Lower leg skin (tissue), 4 donors: ENCODE results near the gene TCOF1. TPM values are rescaled to one million over a fixed set of nuclear protein-coding genes. Genes with fewer than 3 reads are reported as not detected.
"Not testable (repeated sequence)": the region's sequence is repeated elsewhere in the genome, so short reads cannot be mapped to it uniquely, and the experiment has no call there.

Source experiments
- DNase-seq, 2 donors: peaks; one replicate each; pipeline ENCODE4 v3.0.0-alpha.2; 2019; ENCODE audit warnings: low spot score in 2 of 2
- H3K4me3 ChIP-seq: fragments of 200-600 bp; sonication (generic); 2 replicates; pipeline ENCODE4 v1.5.1; 2017; ENCODE audit warnings: mild to moderate bottlenecking, low read depth; ENCODE audit not compliant: poor library complexity, severe bottlenecking
- CTCF ChIP-seq, 3 donors: fragments of 450-650 bp; IDR thresholded peaks; one replicate each; pipeline ENCODE4 v1.5.1; 2016; ENCODE audit warnings: antibody characterized with exemption in 3 of 3, mild to moderate bottlenecking in 3 of 3, moderate library complexity in 2 of 3
- POLR2A ChIP-seq, 2 donors: fragments of 450-650 bp; IDR thresholded peaks; one replicate each; pipeline ENCODE4 v1.6.1; 2016 to 2017; ENCODE audit warnings: antibody characterized with exemption in 2 of 2, mild to moderate bottlenecking in 1 of 2, moderate library complexity in 1 of 2
- WGBS, 2 donors: methylation state at CpG; one replicate each; pipeline ENCODE4 v1.1.5; 2018; 5-methylcytosine and 5-hydroxymethylcytosine counted together
- intact Hi-C: fragments of 100-400 bp; cut with DNase I; formaldehyde crosslinking; loops from one replicate; pipeline ENCODE4 v1.15.0; 2023; ENCODE audit warnings: low total_unique reads
- total RNA-seq, 4 donors: library from RNA; depleted of rRNA; stranded (reverse); fragments of >200 nt; gene quantifications; one replicate each; pipeline ENCODE4 v1.1.0, GENCODE V29; 2016

The TCOF1 gene
- total RNA-seq, 4 donors from 2014 or later = 30.6 to 35.0 (median 32.2) TPM

GRCh38 chr5:150422075-150422474 is 64.6 kb downstream of the TCOF1 start:
- H3K4me3 ChIP-seq = no peak overlapping the region
- no peak for DNase-seq
- 35 to 43% methylated on average over 4 of the region's 4 CpGs for WGBS, 2 donors
- intact Hi-C loops = no loop called here
- no peak for TF ChIP-seq POLR2A (IDR thresholded peaks at IDR 0.05)
- no peak for TF ChIP-seq CTCF (IDR thresholded peaks at IDR 0.05)

- DNase-seq = no peak
- no peak overlapping the region for H3K4me3 ChIP-seq
- no peak for TF ChIP-seq POLR2A (IDR thresholded peaks at IDR 0.05)
- WGBS, 2 donors = 66 to 80% methylated on average over 3 of the region's 3 CpGs
- intact Hi-C loops = no loop called here
These were observed 65.3 kb downstream of the TCOF1 start for GRCh38 chr5:150422758-150423157.

- WGBS, 2 donors = 84 to 89% methylated on average over 9 of the region's 9 CpGs
- H3K4me3 ChIP-seq, intact Hi-C loops, DNase-seq: not testable (repeated sequence)
These were observed 68.7 kb downstream of the TCOF1 start for GRCh38 chr5:150426165-150426564.

GRCh38 chr5:150428106-150428876 is 70.8 kb downstream of the TCOF1 start:
- 60 to 66% methylated on average over 17 to 18 of the region's 18 CpGs for WGBS, 2 donors
- no peak overlapping the region for H3K4me3 ChIP-seq
- peak in 1 of 2 donors; percentile 89 for DNase-seq
- intact Hi-C loops = no loop called here
- TF ChIP-seq POLR2A (IDR thresholded peaks at IDR 0.05) (no peak), CTCF (IDR thresholded peaks at IDR 0.05) (no peak)

- no peak for DNase-seq
These were observed 71.5 kb downstream of the TCOF1 start for GRCh38 chr5:150428978-150429377.

GRCh38 chr5:150429410-150429873 is 71.9 kb downstream of the TCOF1 start:
- intact Hi-C loops = no loop called here
- no peak for DNase-seq
- TF ChIP-seq CTCF (IDR thresholded peaks at IDR 0.05) (no peak), POLR2A (IDR thresholded peaks at IDR 0.05) (no peak)
- no peak overlapping the region for H3K4me3 ChIP-seq
- WGBS, 2 donors = 73 to 85% methylated on average over 5 of the region's 5 CpGs

More at GRCh38 chr5:150428978-150429377, 71.5 kb downstream of the TCOF1 start:
- no peak overlapping the region for H3K4me3 ChIP-seq
- TF ChIP-seq CTCF (IDR thresholded peaks at IDR 0.05) = no peak
- TF ChIP-seq POLR2A (IDR thresholded peaks at IDR 0.05) = no peak
- WGBS, 2 donors = 86 to 96% methylated on average over 4 to 5 of the region's 5 CpGs
- intact Hi-C loops = no loop called here

GRCh38 chr5:150431048-150431447 is 73.6 kb downstream of the TCOF1 start:
- WGBS, 2 donors = 46 to 65% methylated on average over 18 of the region's 18 CpGs
- TF ChIP-seq POLR2A (IDR thresholded peaks at IDR 0.05) (no peak), CTCF (IDR thresholded peaks at IDR 0.05) (no peak)
- intact Hi-C loops = no loop called here
- DNase-seq = no peak
- no peak overlapping the region for H3K4me3 ChIP-seq
